ENCODE data around the gene SLC38A1.
A peak's percentile ranks its signal among the peaks of the same experiment; 100 is the strongest.

SLC38A1 gene

DNA sequence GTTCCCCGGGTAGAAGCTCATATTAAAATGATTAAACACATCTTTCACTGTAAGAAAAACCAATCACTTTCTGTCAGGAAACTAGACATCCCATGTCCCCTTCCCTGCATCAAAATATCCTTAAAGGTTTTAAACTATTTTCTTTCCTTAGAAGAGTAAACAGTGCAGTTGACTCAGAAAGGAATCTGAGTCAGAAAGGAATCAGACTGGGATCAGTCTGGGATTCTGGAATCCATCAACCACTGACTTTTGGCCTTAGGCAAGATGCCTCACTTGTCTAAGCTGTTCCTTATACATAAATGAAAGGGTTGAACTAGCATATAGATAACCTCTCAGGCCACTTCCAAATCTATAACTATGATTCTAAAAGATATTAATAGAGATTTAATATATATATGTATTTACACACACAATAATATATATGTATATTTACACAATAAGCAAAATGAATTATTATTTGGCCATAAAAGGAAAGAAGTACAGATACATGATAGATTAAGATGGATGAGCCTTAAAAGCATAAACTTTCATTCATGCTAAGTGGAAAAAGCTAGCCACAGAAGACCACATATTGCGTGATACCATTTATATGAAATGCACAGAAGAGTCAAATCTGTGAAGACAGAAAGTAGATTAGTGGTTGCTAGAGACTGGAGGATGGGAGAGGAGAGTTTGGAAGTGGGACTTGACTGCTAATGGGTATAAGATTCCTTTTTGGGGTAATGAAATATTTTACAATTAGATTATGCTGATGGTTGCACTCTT lies 114.4 kb downstream of the SLC38A1 start:
- no peak for TF ChIP-seq TEAD4 (IDR thresholded peaks at IDR 0.05)
- TF ChIP-seq, protein P1, sequence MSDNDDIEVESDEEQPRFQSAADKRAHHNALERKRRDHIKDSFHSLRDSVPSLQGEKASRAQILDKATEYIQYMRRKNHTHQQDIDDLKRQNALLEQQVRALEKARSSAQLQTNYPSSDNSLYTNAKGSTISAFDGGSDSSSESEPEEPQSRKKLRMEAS (IDR thresholded peaks at IDR 0.05), result no peak
- TF ChIP-seq EGR1 (IDR thresholded peaks at IDR 0.05), result no peak
- TF ChIP-seq EP300 (IDR thresholded peaks at IDR 0.05; ENCODE audit: borderline replicate concordance), result no peak
- TF ChIP-seq REST (IDR thresholded peaks at IDR 0.05; ENCODE audit: low read depth), result no peak
- TF ChIP-seq RAD21 (IDR thresholded peaks at IDR 0.05; ENCODE audit: low read depth), result no peak
- no peak for TF ChIP-seq FOXM1 (IDR thresholded peaks at IDR 0.05; ENCODE audit: borderline replicate concordance, low read depth)

DNA sequence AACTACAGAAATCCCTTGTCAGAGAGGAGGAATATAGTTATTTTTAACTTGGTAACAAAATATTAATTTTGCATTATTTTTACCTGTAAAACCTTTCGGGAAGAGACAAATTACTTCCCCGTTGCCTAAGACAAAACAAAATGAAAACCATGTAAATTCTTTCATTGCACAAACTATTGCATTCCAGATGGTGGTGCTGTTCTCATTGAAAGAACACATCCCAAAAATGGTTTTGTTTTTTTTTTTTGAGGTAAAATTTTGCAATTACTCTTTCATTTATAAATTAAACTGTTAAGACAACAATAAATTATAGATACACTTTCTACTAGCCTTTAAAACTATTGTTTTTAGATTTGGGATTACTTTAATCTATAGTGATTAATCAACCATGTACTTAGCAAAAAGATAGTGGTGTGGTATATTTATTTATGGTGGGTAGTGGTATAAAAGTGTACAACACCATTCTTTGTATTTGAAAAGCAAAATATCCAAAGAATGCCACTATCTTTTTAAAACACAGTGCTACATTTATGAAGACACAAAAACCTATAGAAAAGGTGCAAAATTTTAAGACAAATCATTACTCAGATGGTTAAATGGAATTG lies 115.5 kb downstream of the SLC38A1 start:
- no peak for TF ChIP-seq EGR1 (IDR thresholded peaks at IDR 0.05)
- no peak for TF ChIP-seq ZBTB7A (IDR thresholded peaks at IDR 0.05; ENCODE audit: low read depth)
- TF ChIP-seq CEBPB (IDR thresholded peaks at IDR 0.05), result peak; percentile 37; the same call in 1 of the 2 replicates
- TF ChIP-seq RAD21 (IDR thresholded peaks at IDR 0.05; ENCODE audit: low read depth), result peak; percentile 86
- TF ChIP-seq TEAD4 (IDR thresholded peaks at IDR 0.05), result peak; percentile 63; the same call in 1 of the 2 replicates
- TF ChIP-seq TAF1 (IDR thresholded peaks at IDR 0.05; ENCODE audit: low read depth), result no peak

DNA sequence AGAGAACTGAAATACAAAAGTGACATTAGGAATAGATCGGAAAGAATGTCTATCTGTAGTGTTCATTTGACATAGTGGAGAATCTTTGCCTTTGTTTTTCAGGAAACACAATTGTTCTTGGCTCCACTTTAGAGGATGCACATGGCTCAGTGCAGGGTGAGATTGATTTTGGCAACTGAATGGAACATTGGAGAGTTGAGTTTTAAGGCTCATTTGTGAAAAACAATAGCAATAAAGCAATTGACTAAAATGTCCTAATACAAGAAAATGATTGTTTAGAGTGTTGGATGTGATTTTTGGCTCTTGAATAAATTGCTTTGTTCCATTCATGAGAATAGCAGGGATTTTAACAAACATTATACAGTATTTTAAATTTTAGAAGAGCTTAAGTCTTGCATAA lies 116.4 kb downstream of the SLC38A1 start:
- TF ChIP-seq TCF12 (IDR thresholded peaks at IDR 0.05; ENCODE audit: low read depth) (no peak), NFIC (IDR thresholded peaks at IDR 0.05) (peak; percentile 59)

GRCh38 chr12:46150735-46151134 lies 118.1 kb downstream of the SLC38A1 start:
- TF ChIP-seq TEAD4 (IDR thresholded peaks at IDR 0.05) (no peak), CEBPB (IDR thresholded peaks at IDR 0.05) (no peak), TAF1 (IDR thresholded peaks at IDR 0.05; ENCODE audit: low read depth) (no peak), CREB1 (IDR thresholded peaks at IDR 0.05; ENCODE audit: low read depth) (no peak), EP300 (IDR thresholded peaks at IDR 0.05; ENCODE audit: borderline replicate concordance) (no peak), ZBTB7A (IDR thresholded peaks at IDR 0.05; ENCODE audit: low read depth) (no peak), FOXM1 (IDR thresholded peaks at IDR 0.05; ENCODE audit: borderline replicate concordance, low read depth) (no peak), YY1 (IDR thresholded peaks at IDR 0.05; ENCODE audit: low read depth) (no peak), RAD21 (IDR thresholded peaks at IDR 0.05; ENCODE audit: low read depth) (no peak), EGR1 (IDR thresholded peaks at IDR 0.05) (no peak), NFIC (IDR thresholded peaks at IDR 0.05) (no peak), REST (IDR thresholded peaks at IDR 0.05; ENCODE audit: low read depth) (no peak), TCF12 (IDR thresholded peaks at IDR 0.05; ENCODE audit: low read depth) (no peak), USF1 (IDR thresholded peaks at IDR 0.05) (no peak)
- TF ChIP-seq, protein P1 (IDR thresholded peaks at IDR 0.05), result no peak

DNA sequence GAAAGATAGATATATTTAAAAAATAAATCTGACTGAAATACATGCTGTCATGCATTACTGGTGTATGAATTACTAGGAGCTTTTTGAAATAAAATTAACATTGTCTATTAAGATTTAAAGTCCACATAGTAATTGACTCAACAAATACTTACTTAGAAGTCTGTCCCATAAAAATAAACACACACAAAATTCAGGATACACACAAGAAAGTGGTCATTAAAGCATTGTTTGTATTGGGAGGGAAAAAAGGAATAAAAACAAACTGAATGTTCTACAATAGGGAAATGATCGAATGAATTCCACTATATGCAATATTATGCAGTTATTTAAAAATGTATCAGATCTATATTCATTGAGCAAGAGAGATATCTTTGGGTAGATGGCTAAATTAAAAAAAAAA lies 118.9 kb downstream of the SLC38A1 start:
- TF ChIP-seq EP300 (IDR thresholded peaks at IDR 0.05; ENCODE audit: borderline replicate concordance) (no peak), REST (IDR thresholded peaks at IDR 0.05; ENCODE audit: low read depth) (no peak), EGR1 (IDR thresholded peaks at IDR 0.05) (no peak), FOXM1 (IDR thresholded peaks at IDR 0.05; ENCODE audit: borderline replicate concordance, low read depth) (no peak), CREB1 (IDR thresholded peaks at IDR 0.05; ENCODE audit: low read depth) (no peak), USF1 (IDR thresholded peaks at IDR 0.05) (no peak)
- TF ChIP-seq, protein P1 (IDR thresholded peaks at IDR 0.05), result no peak

All from Ishikawa (cell line).